ENCODE measurements around the gene SORCS2. TPM values are rescaled to one million over a fixed set of nuclear protein-coding genes. Genes with fewer than 3 reads are reported as not detected.
A peak's percentile ranks its signal among the peaks of the same experiment; 100 is the strongest.

SORCS2 gene
- total RNA-seq, 1 donor from 2014 or later, result 4.9 TPM

- FAIRE-seq (no peak), DNase-seq (ENCODE audit: low spot score in 2 of 2) (no peak)
These were observed 5.6 kb downstream of the SORCS2 start for GRCh38 chr4:7197910-7198309.

DNA sequence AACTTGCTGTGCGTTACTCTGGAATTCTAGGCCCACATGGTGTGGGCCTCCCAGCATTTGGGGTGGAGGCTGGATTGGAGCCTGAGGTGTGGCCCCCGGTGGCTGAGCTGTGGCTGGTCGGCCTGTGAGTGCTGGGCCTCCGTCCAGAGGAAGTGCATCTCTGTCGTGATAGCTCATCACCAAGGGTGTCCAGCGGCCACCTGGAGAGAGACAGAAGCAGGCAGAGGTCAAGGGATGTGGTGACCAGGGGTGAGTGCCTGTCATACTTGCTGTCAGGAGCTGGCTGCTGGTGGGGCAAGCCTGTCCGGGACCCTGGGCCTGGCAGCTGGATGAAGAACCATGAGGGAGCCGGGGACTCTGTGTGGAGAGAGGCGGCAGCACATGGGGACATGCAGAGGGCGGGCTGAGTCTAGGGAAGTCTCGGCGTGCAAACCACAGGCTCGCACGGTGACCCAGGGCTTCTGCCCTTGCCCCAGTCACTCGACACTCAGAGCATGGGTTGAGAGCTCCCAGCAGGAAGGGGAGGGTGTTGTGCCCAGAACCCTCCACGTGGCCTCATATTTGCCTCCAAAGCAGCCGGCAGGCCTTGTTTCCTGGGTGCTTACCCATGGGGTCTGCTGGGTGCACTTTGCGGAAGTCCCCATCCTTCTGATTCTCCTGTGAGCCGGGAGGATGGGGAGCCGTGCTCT lies 6.2 kb downstream of the SORCS2 start:
- DNase-seq (ENCODE audit: low spot score in 2 of 2) (no peak), FAIRE-seq (no peak)

GRCh38 chr4:7199129-7199725 lies 6.9 kb downstream of the SORCS2 start:
- FAIRE-seq, result no peak
- DNase-seq (ENCODE audit: low spot score in 2 of 2), result no peak

GRCh38 chr4:7199771-7200441 lies 7.6 kb downstream of the SORCS2 start:
- FAIRE-seq (no peak), DNase-seq (ENCODE audit: low spot score in 2 of 2) (no peak)

DNA sequence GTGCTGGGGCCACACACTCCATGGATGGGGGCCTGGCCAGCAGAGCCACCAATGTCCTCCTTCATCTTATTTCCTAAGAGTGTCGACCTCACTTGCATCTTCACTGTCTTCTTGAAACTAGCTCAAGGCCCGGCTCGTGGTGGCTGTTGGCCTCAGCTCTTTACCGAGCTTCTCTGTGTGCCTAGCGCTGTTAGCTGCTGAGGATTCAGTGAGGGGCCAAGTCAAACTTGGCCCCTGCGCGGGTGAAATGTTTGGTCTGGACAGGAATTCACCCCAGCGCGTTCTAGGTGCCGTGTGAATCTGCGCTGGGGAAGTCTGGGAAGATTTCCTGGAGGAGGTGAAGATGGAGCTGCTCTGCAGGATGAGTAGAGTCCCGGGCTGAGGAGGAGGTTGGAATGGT lies 8.5 kb downstream of the SORCS2 start:
- DNase-seq (ENCODE audit: low spot score in 2 of 2), result no peak
- FAIRE-seq, result no peak

- FAIRE-seq (no peak), DNase-seq (ENCODE audit: low spot score in 2 of 2) (no peak)
These were observed 9.3 kb downstream of the SORCS2 start for GRCh38 chr4:7201420-7202305.

DNA sequence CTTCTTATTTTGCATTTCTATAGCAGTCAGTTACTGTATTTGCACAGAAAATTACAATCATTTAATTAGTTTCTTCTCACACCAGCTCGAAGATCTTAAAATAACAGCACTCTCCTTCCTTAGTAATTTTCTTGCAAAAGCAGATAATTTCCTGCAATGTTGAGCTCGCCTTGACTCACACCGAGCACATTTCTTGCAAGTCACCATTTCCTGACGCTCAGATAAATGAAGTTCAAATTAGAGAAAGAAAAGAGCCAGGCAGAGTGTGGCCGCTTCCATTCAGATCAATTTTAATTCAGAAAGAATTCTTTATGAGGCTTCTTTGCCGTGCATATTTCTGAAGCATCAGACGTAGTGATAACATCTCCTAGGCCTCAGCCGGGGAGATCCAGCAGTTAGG lies 10.1 kb downstream of the SORCS2 start:
- no peak for DNase-seq (ENCODE audit: low spot score in 2 of 2)
- no peak for FAIRE-seq

GRCh38 chr4:7204656-7205387 lies 12.5 kb downstream of the SORCS2 start:
- no peak for FAIRE-seq
- DNase-seq (ENCODE audit: low spot score in 2 of 2), result no peak

DNA sequence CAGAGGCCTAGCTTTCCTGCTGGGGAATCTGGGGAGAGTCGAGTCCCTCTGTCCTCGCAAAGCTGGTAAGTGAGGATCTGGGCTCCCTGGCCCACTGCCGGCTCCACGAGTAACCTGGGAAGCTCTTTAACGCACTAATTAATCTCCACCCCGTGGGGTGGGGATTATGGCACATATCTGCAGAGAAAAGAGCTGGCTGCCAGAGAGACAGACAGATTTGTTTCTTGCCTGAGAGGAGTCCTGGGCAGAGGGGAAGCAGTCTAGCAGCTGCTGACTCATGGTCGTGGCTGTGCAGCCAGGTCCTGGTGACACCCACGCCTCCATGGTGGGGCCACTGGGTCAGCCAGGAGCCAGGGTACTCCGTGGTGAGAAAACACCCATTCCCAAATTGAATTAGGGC lies 14.0 kb downstream of the SORCS2 start:
- no peak for FAIRE-seq

GRCh38 chr4:7206911-7207567 lies 14.7 kb downstream of the SORCS2 start:
- FAIRE-seq (no peak), DNase-seq (ENCODE audit: low spot score in 2 of 2) (peak; percentile 65 to 81)

More for the DNA sequence above, 14.0 kb downstream of the SORCS2 start:
- no peak for DNase-seq (ENCODE audit: low spot score in 2 of 2)

DNA sequence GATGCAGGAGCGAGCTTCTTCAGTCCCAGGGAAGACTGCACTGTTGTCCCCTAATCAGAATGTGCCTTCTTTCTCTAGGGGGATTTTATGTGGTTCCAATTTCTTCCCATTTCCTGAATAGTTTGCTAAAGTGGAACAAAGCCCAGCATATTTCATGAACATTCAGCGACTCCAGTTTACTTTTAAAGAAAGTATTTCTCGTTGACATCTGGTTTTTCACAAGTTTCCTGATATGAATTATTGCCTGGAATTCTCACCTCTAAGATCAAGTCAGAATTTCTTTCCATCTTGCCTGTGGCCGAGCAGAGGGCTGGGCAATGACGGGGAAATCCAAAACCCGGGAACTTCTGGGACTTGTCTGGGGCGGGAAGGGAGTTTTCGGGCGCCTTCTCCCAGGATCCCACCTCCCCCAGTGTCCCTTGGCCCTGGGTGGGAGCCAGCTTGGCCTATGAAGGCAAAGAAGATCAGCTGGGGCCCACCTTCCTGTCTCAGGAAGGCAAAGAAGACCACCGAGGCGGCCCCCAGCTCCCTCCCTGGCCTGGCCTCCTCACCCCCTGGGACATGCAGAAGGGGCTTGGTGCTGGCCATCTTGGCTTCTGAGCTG lies 15.4 kb downstream of the SORCS2 start:
- FAIRE-seq, result no peak

DNA sequence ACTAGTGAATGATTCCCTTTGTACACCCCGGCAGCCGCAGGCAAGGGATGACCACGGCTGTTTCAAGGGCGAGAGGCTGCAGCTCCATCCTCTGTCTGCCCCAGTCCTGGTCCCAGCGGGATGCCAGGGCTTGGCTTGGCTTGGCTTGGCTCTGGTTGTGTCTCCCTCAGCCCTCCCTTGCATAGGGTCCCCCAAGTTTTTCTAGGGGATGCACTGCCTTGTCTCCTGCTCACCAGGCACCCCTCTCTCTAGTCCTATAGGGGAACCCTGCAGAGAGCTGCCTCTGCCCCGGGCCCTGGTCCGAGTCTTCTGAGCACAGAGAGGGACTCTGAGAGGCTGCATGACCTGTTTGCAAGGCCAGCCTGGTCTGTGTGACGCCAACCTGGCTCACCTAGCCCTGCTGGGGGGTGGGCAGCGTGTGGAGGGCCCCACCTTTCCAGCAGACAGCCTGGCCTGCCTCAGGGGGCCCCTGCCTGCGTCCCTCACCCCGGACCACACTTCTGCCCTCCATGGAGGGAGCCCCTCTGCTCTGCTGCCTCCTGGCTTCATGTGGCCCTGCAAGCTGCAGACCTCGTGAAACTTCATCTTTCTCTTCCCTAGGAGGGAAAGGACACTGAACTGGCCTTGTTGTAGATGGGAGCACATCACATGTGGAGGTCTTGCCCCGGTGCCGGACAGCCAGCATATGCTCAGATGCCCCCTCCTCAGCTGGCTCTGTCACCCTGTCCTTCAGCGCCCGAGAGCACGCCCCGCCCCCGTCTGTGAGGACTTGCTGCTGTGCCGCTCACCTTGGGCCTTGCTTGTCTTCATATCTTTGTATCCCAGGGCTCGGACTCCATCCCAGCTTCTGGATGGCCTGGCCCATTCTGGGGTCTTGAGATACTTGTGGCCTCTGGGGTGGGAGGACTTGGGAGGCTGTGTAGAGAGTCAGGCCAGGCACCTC lies 16.4 kb downstream of the SORCS2 start:
- FAIRE-seq, result no peak
- DNase-seq (ENCODE audit: low spot score in 2 of 2), result no peak

More for the DNA sequence above, 15.4 kb downstream of the SORCS2 start:
- DNase-seq (ENCODE audit: low spot score in 2 of 2), result no peak

- FAIRE-seq, result no peak
- no peak for DNase-seq (ENCODE audit: low spot score in 2 of 2)
These were observed 17.4 kb downstream of the SORCS2 start for GRCh38 chr4:7209699-7210098.

DNA sequence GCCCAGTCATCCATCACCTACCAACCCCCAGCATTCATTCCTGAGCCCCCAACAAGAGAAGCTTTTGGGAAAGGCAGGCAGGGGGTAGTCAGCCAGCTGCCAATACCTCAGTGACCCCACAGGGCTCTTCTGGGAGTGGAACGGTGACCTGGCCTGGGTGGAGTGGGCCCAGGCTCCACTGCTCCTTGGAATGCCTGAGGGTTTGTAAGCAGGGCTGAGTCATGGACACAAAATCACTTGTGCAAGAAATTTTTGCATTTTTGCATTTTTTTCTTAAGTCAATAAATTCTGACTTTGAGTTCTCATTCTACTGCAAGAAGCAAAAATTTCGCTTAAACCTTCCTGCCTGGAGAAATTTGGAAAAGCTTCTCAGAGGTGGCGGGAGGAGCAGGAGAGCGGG lies 18.5 kb downstream of the SORCS2 start:
- DNase-seq (ENCODE audit: low spot score in 2 of 2) (no peak), FAIRE-seq (no peak)

DNA sequence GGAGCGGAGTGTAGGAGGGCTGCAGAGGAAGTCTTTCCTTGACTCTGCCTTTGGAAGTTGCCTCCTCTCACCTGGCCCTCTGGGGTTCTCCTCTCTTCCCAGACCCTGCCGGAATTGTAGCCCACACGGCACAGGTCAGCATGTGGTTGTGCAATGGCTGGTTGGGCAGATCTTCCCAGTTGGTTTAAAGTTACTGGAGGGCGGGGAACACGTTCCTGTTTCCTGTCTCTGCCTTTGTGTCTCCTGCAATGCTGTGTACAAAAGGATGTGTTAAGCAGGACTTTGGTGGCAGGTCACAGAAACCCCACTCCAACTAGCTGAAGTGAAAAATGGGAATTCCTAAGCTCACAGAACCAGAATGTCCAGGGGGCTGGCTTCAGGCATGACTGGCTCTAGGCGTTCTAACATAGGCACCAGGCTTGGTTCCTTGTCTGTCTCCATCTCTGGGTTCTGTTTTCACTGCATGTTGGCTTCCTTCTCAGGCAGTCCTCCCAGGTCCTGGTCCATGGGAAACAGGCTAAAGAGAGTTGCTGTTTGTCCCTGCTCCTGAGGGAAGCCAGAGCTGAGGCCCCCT lies 19.9 kb downstream of the SORCS2 start:
- no peak for DNase-seq (ENCODE audit: low spot score in 2 of 2)

GRCh38 chr4:7212921-7213320 lies 20.6 kb downstream of the SORCS2 start:
- DNase-seq (ENCODE audit: low spot score in 2 of 2) (no peak), FAIRE-seq (no peak)

More for the DNA sequence above, 19.9 kb downstream of the SORCS2 start:
- no peak for FAIRE-seq

DNA sequence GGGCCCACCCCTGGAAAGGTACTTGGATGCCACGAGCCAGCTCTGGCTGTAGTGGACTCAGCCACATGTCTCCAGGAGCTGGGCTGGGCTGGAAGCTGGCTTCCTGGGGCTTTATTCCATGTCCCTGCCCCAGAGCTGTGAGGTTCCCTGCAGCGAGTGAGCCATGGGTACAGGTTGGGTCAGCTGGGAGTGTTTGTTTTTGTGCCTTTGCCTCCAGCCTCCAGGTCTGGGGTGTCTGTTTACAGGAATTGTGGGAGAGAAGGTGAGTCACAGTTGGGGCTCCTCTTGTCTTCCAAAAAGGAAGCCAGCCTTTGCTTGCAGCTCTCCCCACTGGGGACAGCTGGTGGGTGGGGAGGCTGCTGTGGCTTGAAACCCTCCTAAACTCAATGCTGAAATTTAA lies 21.5 kb downstream of the SORCS2 start:
- DNase-seq (ENCODE audit: low spot score in 2 of 2), result no peak
- no peak for FAIRE-seq

- no peak for DNase-seq (ENCODE audit: low spot score in 2 of 2)
- no peak for FAIRE-seq
These were observed 22.0 kb downstream of the SORCS2 start for GRCh38 chr4:7214359-7214758.
